ENCODE measurements around the gene JMJD1C. TPM values are rescaled to one million over a fixed set of nuclear protein-coding genes. Genes with fewer than 3 reads are reported as not detected.

JMJD1C gene
- total and polyA plus RNA-seq, 12 donors: 36.0 to 124 (median 57.2) TPM

DNA sequence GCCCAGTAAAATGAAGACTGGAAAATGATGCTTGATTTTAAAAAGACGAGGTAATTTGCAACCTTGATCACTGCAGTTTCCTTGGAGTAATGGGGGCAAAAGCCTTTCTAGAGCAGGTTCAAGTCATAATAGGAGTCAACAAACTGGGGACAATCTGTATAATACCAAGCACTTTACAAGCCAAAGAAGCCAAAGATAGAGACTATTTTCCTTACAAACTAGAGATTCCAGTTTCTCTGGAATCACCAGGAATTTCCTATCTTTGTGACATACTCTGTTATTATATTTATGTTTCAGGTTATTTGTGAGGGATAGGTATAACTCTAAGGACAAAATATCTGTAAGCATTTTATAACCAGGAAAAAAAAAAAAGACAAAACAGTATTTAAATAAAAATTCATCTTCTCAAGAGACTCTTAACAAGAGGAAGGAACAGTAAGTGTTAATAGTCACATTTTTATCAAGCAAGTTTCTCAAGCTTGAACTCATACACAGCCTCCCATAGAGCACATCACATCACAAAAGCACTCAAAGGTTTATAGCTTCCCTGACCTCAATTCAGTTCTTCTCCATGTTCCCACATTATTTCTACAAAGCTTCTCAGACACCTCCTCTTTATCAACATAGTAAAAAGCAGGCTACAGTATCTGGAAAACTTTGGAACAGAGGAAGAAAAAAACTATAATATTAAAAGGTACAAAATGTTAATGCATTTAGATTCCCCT is 18.9 kb downstream of the JMJD1C start:
- intact Hi-C loops (cut with DNase I): no loop called here
- no peak overlapping the region for H3K4me3 ChIP-seq
- H3K27me3 ChIP-seq: no peaks in the 10 kb centered on the region
- TF ChIP-seq CTCF (IDR thresholded peaks at IDR 0.05) (no peak), POLR2A (IDR thresholded peaks at IDR 0.05) (no peak)
- peaks cover 0 to 7% of the 10 kb centered on the region in 2 donors for H3K4me1 ChIP-seq (replicated peaks in 1 of 2)
- no peaks in the 10 kb centered on the region for H3K9me3 ChIP-seq (replicated peaks in 1 of 3)
- no peak overlapping the region for H3K27ac ChIP-seq
- no peak for DNase-seq
- no peaks in the 10 kb centered on the region for H3K36me3 ChIP-seq (replicated peaks in 1 of 2)
- WGBS, 4 donors: 79 to 84% (median 81%) methylated on average over 1 of the region's 1 CpG

GRCh38 chr10:63441404-63441803 is 24.4 kb downstream of the JMJD1C start:
- no peak overlapping the region for H3K27ac ChIP-seq
- no peaks in the 10 kb centered on the region for H3K9me3 ChIP-seq (replicated peaks in 1 of 3)
- DNase-seq: no peak
- H3K4me1 ChIP-seq (replicated peaks in 1 of 2): peaks cover 0 to 37% of the 10 kb centered on the region in 2 donors
- H3K27me3 ChIP-seq: no peaks in the 10 kb centered on the region
- intact Hi-C loops (cut with DNase I): no loop called here
- H3K36me3 ChIP-seq (replicated peaks in 1 of 2): no peaks in the 10 kb centered on the region
- no peak for TF ChIP-seq POLR2A (IDR thresholded peaks at IDR 0.05)
- no peak for TF ChIP-seq CTCF (IDR thresholded peaks at IDR 0.05)
- 73 to 79% (median 78%) methylated on average over 3 of the region's 3 CpGs for WGBS, 4 donors
- H3K4me3 ChIP-seq: no peak overlapping the region

- intact Hi-C loops (cut with DNase I): no loop called here
- Histone ChIP-seq H3K4me1 (replicated peaks in 1 of 2) (peaks cover 0 to 47% of the 10 kb centered on the region in 2 donors), H3K4me3 (no peak overlapping the region), H3K27me3 (no peaks in the 10 kb centered on the region), H3K9me3 (replicated peaks in 1 of 3) (no peaks in the 10 kb centered on the region), H3K36me3 (replicated peaks in 1 of 2) (no peaks in the 10 kb centered on the region), H3K27ac (no peak overlapping the region)
- TF ChIP-seq CTCF (IDR thresholded peaks at IDR 0.05) (no peak), POLR2A (IDR thresholded peaks at IDR 0.05) (no peak)
- no peak for DNase-seq
- 92 to 94% (median 93%) methylated on average over 3 of the region's 3 CpGs for WGBS, 4 donors
Observed at GRCh38 chr10:63439607-63440006, 26.2 kb downstream of the JMJD1C start.

DNA sequence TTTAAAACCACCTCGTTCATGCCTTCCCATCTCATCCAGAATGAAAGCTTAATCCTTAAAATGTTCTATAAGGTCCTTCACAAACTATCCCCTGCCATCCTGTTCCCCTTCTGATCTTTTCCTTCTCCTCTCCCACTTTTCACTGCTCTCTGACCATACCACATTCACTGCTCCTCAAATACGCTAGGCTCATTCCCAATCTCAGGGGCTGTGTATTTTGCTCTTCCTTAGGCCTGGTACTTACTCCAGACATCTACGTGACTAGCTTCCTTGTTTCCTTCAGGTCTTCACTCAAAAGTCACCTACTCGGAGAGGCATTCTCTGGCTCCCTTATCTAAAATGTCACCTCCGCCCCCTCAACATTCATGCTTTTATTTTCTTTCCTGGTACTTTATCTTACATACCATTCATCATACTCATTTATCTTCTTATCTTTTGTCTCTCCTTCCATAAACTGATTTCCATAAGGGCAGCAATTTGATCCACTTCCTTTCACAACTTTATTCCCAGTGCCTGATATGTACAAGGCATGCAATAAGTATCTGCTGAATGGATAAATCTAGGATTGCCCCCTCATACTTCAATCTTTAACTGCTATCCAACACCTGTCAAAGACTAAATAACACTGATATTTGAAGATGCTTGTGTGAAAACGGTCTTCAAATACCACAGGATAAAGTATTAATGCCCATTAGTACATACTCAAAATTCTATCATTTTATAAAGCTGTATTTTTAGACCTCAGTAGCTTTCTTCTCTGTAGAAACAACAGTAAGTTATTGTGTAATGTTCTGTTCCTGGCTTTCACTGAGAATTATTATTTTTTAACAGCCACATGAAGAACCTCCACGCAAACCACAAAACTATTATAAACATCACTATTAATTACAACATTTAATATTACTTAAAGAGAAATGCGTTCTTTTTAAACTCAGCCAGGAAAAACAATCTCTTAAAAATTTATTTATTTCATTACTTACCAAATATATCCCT is 27.0 kb downstream of the JMJD1C start:
- TF ChIP-seq POLR2A (IDR thresholded peaks at IDR 0.05) (no peak), CTCF (IDR thresholded peaks at IDR 0.05) (no peak)
- Histone ChIP-seq H3K27me3 (no peaks in the 10 kb centered on the region), H3K4me3 (no peak overlapping the region), H3K27ac (no peak overlapping the region), H3K36me3 (replicated peaks in 1 of 2) (no peaks in the 10 kb centered on the region), H3K4me1 (replicated peaks in 1 of 2) (peaks cover 0 to 54% of the 10 kb centered on the region in 2 donors), H3K9me3 (replicated peaks in 1 of 3) (no peaks in the 10 kb centered on the region)
- intact Hi-C loops (cut with DNase I): no loop called here
- no peak for DNase-seq
- 65 to 68% (median 66%) methylated on average over 8 of the region's 8 CpGs for WGBS, 4 donors

Data from adrenal gland (tissue), 12 donors.